ENCODE data around the gene SLC25A38. TPM values are rescaled to one million over a fixed set of nuclear protein-coding genes. Genes with fewer than 3 reads are reported as not detected.

Gene SLC25A38
- polyA plus RNA-seq, 1 donor from 2014 or later, result 32.5 TPM

DNA sequence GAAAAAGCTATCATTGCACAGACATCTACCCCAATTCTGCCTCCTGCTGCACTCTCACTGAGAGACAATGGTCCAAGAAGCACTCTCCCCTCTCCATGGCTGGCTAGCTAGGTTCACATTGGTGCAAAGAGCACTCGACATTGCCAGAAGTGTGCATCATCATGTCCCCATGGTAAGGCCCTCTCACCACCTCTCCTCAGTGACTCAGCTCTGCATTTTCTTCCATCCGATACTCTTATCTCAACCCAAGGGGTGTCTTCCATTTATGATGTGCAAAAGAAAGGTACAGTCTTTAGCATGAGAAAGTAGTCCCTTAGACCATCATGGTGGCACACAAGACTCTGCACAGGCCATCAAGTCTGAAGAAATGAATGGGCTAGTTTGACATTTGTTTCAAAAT is 37.4 kb downstream of the SLC25A38 start:
- Histone ChIP-seq H3K27me3 (ENCODE audit: insufficient read depth, low read depth, low read length) (no peaks in the 10 kb centered on the region), H2AFZ (ENCODE audit: low read depth, low read length) (no peak overlapping the region), H3K9ac (ENCODE audit: low read length) (no peak overlapping the region)

DNA sequence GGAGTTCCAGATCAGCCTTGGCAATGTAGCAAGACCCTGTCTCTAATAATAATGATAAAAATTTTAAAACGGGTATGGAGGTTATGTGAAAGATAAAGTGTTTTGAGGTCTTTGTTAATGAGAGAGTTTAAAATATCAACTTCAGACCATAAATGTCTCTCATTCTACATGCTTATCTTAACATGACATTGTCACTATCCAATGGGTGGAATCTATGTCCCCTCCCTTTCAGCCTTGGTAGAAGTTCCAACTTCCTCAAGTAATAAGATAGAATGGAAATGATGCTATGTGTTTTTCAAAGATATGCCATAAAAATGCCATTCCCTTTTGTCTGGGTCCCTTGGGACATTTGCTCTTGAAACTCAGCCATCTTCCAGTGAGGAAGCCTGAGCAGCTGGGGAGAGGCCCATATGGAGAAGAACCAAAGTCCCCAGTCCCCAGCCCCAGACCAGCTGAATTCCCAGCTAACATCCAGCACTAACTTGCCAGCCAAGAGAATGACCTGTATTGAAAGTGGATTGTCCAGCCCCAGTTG is 40.3 kb downstream of the SLC25A38 start:
- Histone ChIP-seq H3K4me2 (ENCODE audit: low read length) (no peak overlapping the region), H3K27ac (ENCODE audit: low read length) (no peak overlapping the region), H2AFZ (ENCODE audit: low read depth, low read length) (no peak overlapping the region), H3K79me2 (replicated peaks; ENCODE audit: insufficient read depth, low read length) (no peaks in the 10 kb centered on the region), H3K9me3 (ENCODE audit: low read length) (no peaks in the 10 kb centered on the region), H4K20me1 (ENCODE audit: insufficient read depth) (no peaks in the 10 kb centered on the region), H3K9ac (ENCODE audit: low read length) (no peak overlapping the region), H3K27me3 (ENCODE audit: insufficient read depth, low read depth, low read length) (no peaks in the 10 kb centered on the region), H3K9me2 (ENCODE audit: insufficient read depth, low read length) (no peaks in the 10 kb centered on the region), H3K36me3 (ENCODE audit: insufficient read depth, low read length) (no peaks in the 10 kb centered on the region), H3K4me3 (ENCODE audit: low read length) (no peak overlapping the region), H3F3A (ENCODE audit: insufficient read depth, low read length, poor library complexity, severe bottlenecking) (no peaks in the 10 kb centered on the region)
- TF ChIP-seq RAD21 (conservative IDR thresholded peaks at IDR 0.05) (no peak), POLR2AphosphoS5 (IDR thresholded peaks at IDR 0.05) (no peak), EP300 (conservative IDR thresholded peaks at IDR 0.05; ENCODE audit: poor library complexity, severe bottlenecking) (no peak), TAF1 (IDR thresholded peaks at IDR 0.05; ENCODE audit: low read depth) (no peak), EZH2 (IDR thresholded peaks at IDR 0.05; ENCODE audit: borderline replicate concordance, insufficient read depth, low read length, poor library complexity, severe bottlenecking) (no peak), MXI1 (conservative IDR thresholded peaks at IDR 0.05; ENCODE audit: poor library complexity, severe bottlenecking) (no peak), SMC3 (conservative IDR thresholded peaks at IDR 0.05; ENCODE audit: poor library complexity) (no peak)
- TF ChIP-seq, protein P1, sequence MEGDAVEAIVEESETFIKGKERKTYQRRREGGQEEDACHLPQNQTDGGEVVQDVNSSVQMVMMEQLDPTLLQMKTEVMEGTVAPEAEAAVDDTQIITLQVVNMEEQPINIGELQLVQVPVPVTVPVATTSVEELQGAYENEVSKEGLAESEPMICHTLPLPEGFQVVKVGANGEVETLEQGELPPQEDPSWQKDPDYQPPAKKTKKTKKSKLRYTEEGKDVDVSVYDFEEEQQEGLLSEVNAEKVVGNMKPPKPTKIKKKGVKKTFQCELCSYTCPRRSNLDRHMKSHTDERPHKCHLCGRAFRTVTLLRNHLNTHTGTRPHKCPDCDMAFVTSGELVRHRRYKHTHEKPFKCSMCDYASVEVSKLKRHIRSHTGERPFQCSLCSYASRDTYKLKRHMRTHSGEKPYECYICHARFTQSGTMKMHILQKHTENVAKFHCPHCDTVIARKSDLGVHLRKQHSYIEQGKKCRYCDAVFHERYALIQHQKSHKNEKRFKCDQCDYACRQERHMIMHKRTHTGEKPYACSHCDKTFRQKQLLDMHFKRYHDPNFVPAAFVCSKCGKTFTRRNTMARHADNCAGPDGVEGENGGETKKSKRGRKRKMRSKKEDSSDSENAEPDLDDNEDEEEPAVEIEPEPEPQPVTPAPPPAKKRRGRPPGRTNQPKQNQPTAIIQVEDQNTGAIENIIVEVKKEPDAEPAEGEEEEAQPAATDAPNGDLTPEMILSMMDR (IDR thresholded peaks at IDR 0.05; ENCODE audit: poor library complexity, severe bottlenecking), result no peak
- TF ChIP-seq, protein P2, sequence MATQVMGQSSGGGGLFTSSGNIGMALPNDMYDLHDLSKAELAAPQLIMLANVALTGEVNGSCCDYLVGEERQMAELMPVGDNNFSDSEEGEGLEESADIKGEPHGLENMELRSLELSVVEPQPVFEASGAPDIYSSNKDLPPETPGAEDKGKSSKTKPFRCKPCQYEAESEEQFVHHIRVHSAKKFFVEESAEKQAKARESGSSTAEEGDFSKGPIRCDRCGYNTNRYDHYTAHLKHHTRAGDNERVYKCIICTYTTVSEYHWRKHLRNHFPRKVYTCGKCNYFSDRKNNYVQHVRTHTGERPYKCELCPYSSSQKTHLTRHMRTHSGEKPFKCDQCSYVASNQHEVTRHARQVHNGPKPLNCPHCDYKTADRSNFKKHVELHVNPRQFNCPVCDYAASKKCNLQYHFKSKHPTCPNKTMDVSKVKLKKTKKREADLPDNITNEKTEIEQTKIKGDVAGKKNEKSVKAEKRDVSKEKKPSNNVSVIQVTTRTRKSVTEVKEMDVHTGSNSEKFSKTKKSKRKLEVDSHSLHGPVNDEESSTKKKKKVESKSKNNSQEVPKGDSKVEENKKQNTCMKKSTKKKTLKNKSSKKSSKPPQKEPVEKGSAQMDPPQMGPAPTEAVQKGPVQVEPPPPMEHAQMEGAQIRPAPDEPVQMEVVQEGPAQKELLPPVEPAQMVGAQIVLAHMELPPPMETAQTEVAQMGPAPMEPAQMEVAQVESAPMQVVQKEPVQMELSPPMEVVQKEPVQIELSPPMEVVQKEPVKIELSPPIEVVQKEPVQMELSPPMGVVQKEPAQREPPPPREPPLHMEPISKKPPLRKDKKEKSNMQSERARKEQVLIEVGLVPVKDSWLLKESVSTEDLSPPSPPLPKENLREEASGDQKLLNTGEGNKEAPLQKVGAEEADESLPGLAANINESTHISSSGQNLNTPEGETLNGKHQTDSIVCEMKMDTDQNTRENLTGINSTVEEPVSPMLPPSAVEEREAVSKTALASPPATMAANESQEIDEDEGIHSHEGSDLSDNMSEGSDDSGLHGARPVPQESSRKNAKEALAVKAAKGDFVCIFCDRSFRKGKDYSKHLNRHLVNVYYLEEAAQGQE (IDR thresholded peaks at IDR 0.05; ENCODE audit: borderline replicate concordance), result no peak

More for the DNA sequence above, 37.4 kb downstream of the SLC25A38 start:
- TF ChIP-seq EZH2 (IDR thresholded peaks at IDR 0.05; ENCODE audit: borderline replicate concordance, insufficient read depth, low read length, poor library complexity, severe bottlenecking), result no peak
- no peaks in the 10 kb centered on the region for H3K9me2 ChIP-seq (ENCODE audit: insufficient read depth, low read length)
- no peak overlapping the region for H3K27ac ChIP-seq (ENCODE audit: low read length)
- H3K9me3 ChIP-seq (ENCODE audit: low read length), result no peaks in the 10 kb centered on the region
- no peaks in the 10 kb centered on the region for H3K36me3 ChIP-seq (ENCODE audit: insufficient read depth, low read length)
- H3K79me2 ChIP-seq (replicated peaks; ENCODE audit: insufficient read depth, low read length), result no peaks in the 10 kb centered on the region
- no peaks in the 10 kb centered on the region for H4K20me1 ChIP-seq (ENCODE audit: insufficient read depth)
- no peak overlapping the region for H3K4me3 ChIP-seq (ENCODE audit: low read length)
- H3K4me2 ChIP-seq (ENCODE audit: low read length), result no peak overlapping the region
- H3F3A ChIP-seq (ENCODE audit: insufficient read depth, low read length, poor library complexity, severe bottlenecking), result no peaks in the 10 kb centered on the region

Measured in neural cell (in vitro differentiated cells).